ENCODE results near the gene ITPKB.

Gene ITPKB

DNA sequence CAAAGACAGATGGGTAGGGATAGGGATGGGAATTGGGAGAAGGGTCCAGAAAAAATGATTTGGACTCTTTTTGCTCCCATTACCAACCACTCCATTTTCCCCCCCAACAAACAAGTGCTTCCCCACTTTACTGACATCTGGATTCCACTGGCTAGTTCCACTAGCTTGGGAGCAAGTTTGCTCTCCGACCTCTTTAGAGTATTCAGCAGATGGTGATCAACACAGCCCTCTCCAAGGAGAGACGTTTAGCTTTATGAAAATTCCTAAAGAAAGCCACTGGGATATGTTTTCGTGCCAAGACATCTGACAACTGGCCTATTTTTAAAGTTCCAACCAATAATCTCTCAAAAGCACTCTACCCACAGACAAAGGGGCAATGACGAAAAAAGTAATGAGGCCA is 50.3 kb downstream of the ITPKB start:
- TF ChIP-seq, protein P1, sequence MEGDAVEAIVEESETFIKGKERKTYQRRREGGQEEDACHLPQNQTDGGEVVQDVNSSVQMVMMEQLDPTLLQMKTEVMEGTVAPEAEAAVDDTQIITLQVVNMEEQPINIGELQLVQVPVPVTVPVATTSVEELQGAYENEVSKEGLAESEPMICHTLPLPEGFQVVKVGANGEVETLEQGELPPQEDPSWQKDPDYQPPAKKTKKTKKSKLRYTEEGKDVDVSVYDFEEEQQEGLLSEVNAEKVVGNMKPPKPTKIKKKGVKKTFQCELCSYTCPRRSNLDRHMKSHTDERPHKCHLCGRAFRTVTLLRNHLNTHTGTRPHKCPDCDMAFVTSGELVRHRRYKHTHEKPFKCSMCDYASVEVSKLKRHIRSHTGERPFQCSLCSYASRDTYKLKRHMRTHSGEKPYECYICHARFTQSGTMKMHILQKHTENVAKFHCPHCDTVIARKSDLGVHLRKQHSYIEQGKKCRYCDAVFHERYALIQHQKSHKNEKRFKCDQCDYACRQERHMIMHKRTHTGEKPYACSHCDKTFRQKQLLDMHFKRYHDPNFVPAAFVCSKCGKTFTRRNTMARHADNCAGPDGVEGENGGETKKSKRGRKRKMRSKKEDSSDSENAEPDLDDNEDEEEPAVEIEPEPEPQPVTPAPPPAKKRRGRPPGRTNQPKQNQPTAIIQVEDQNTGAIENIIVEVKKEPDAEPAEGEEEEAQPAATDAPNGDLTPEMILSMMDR (IDR thresholded peaks at IDR 0.05; ENCODE audit: borderline replicate concordance, control extremely low read depth, extremely low read depth, insufficient read depth, missing control alignments), result no peak
- DNase-seq (ENCODE audit: low spot score), result no peak
- in situ Hi-C loops (cut with MboI; ENCODE audit: low sequenced_read_pairs, unreplicated experiment), result no loop called here

DNA sequence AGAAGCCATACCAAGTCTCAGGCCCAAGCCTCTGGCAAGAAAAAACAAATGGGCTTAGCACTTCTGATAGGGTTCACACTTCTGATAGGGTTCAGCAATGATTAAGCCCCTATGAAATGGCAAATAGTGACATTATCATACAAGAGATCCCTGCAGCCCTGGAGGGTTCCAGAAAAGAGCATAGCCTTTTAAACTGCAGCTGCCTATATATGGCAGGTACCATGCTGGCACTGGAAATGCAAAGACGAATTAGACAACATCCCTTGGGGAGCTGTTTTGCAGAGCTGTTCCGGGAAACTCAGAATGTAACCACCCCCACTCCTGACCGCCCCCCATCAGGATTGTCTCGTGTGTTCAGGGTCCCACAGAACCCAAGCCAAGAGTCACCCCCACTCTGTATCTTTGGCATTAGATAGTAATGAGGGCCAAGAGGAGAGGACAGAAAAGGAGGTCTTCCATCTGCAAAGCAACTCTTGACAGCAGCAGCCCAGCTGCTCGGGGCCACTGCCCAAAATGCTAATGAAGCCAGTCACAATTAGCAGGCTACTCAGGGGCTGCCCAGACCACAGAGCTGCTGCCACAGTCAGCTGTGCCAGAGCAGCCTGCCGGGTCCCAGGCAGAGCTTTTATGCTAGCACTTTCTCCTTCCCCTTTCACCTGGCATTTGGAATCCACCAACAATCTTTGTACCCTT is 50.9 kb downstream of the ITPKB start:
- DNase-seq (ENCODE audit: low spot score), result no peak
- TF ChIP-seq, protein P1 (IDR thresholded peaks at IDR 0.05; ENCODE audit: borderline replicate concordance, control extremely low read depth, extremely low read depth, insufficient read depth, missing control alignments), result no peak
- in situ Hi-C loops (cut with MboI; ENCODE audit: low sequenced_read_pairs, unreplicated experiment), result no loop called here

GRCh38 chr1:226687426-226687825 is 51.7 kb downstream of the ITPKB start:
- in situ Hi-C loops (cut with MboI; ENCODE audit: low sequenced_read_pairs, unreplicated experiment), result no loop called here
- TF ChIP-seq, protein P1 (IDR thresholded peaks at IDR 0.05; ENCODE audit: borderline replicate concordance, control extremely low read depth, extremely low read depth, insufficient read depth, missing control alignments), result no peak
- no peak for DNase-seq (ENCODE audit: low spot score)

DNA sequence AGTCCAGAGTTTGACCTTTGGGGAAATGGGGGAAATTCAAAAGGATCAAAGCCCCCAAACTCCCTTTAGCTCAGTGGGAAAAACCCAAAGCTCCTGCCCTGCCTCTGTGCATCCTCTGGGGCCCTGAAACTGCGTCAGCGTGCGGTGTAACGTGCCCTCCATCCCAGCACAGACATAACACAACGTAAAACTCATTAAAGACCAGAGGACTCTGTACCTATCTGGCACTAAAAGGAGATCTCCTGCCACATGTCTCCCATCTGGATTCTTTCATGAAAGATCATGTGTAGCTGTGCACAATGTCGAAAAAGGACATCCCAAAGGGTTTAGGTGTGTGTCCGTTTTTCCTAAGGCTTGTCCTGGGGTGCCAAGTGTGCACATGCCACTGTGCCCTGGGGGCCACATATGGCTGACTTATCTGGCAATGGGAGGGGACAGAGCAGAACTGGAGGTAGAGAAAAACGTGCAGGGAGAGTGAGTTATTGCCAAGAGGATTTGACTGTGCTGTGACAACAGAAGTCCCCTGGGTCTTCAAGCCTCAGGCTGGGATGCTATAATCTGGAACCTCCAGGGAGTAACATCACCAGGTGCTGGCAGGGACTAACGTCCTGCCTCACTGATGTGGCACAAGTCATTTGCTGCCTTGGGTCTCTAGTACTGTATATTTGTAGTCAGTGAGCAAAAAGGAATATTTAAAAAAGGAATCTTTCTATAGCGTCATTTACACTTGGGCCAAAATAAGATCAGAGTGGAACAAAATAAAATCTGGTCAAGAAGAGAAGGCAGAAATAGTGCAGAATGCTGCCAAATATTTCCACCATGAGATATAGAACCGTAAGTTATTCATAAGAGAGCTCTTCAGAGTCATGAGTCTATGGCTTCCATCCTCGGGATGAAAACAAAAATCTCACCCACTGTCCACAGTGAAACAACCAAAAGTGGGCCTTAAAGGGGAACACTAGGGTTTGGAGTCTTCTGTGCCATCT is 52.3 kb downstream of the ITPKB start:
- TF ChIP-seq, protein P1 (IDR thresholded peaks at IDR 0.05; ENCODE audit: borderline replicate concordance, control extremely low read depth, extremely low read depth, insufficient read depth, missing control alignments), result no peak
- in situ Hi-C loops (cut with MboI; ENCODE audit: low sequenced_read_pairs, unreplicated experiment), result no loop called here
- no peak for DNase-seq (ENCODE audit: low spot score)

DNA sequence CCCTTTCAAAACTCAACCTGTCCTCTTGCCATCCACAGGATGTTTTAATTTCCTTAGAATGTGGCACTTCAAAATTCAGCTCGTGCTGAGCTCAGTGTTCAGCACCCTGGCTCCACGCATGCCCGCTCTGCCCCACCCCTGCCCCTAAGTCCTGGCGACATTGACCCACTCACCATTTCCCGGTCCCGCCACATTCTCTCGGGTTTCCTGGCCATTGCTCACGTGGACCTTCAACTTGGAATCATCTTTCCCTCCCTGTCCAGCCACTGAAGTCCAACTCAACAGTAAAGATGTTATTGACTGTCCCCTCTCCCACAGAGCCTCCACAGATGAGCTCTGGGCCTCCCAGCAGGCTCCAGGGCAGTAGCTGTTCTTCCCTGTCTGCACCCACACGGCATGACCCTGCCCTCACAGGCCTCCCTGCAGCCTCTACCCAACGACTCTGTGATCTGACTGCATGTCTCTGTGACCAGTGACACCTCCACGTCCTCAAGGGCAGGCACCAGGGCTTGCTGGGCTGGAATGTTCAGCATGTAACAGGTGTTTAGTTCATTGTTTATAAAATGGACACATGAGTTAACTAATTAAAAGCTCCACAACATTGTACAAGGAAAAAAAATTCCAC is 53.8 kb downstream of the ITPKB start:
- in situ Hi-C loops (cut with MboI; ENCODE audit: low sequenced_read_pairs, unreplicated experiment), result no loop called here
- DNase-seq (ENCODE audit: low spot score), result no peak

GRCh38 chr1:226684026-226684425 is 55.1 kb downstream of the ITPKB start:
- DNase-seq (ENCODE audit: low spot score), result no peak
- in situ Hi-C loops (cut with MboI; ENCODE audit: low sequenced_read_pairs, unreplicated experiment), result no loop called here
- TF ChIP-seq, protein P1 (IDR thresholded peaks at IDR 0.05; ENCODE audit: borderline replicate concordance, control extremely low read depth, extremely low read depth, insufficient read depth, missing control alignments), result no peak

More for the DNA sequence above, 53.8 kb downstream of the ITPKB start:
- TF ChIP-seq, protein P1 (IDR thresholded peaks at IDR 0.05; ENCODE audit: borderline replicate concordance, control extremely low read depth, extremely low read depth, insufficient read depth, missing control alignments), result no peak
